Measurements from ENCODE around the gene HECTD4.
"Not testable (repeated sequence)": the region's sequence is repeated elsewhere in the genome, so short reads cannot be mapped to it uniquely, and the experiment has no call there.

Gene HECTD4

DNA sequence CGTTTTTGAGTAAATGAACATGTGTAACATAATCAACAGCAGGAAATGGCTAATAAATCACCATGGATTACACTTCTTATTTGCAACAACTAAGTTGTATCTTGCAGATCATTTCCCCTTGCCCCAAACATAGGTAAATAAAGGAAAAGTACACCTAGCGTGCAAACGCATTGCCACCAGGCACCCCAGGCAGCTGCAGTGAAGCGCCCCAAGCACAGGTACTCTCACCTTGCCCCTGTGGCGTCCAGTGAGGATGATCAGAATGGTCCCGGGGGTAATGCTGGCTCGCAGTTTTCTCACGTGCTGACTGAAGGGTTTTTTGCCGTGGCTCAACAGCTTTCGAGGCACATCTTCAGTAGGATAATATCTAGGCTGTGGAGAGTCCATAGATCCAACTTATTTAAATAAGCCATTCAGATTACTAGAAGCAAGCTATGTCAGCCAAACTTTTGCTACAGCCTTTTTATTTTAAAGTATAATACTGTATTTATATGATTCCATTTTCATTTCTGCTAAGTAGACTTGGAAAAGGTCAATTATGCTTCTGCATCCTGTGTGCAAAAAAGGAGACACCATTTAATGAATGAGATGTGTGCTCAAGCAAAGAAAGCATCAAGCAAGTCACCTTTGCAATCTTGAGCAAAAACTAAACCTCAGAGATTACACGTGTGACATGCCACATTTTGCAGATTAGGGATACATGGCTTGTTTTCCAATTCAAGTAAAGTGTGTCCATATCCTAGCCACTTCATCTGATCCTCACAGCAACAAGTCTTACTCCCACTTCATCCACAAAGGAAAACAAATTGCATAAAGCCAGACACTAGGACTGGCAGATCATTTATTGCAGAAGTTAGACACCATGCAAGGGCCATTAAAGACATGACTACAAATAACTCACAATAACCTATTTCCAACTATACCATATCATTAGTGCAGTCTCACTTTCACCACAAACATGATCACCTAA lies 24.6 kb upstream of the HECTD4 start:
- Histone ChIP-seq H3K9ac (no peak overlapping the region), H3K36me3 (ENCODE audit: insufficient read depth) (peaks cover 17% of the 10 kb centered on the region; the same call in 1 of the 2 replicates), H2AFZ (ENCODE audit: low read depth) (no peak overlapping the region), H3K4me1 (ENCODE audit: low read depth, poor library complexity, severe bottlenecking) (peaks cover 26% of the 10 kb centered on the region), H3K27me3 (ENCODE audit: insufficient read depth, low read depth) (no peaks in the 10 kb centered on the region), H3K4me2 (peak overlapping the region; percentile 97), H3K4me3 (IDR thresholded peaks at IDR 0.05; ENCODE audit: insufficient read depth, low read depth, low read length) (no peak overlapping the region), H4K20me1 (ENCODE audit: insufficient read depth) (no peaks in the 10 kb centered on the region), H3K27ac (no peak overlapping the region), H3K79me2 (ENCODE audit: insufficient read depth, low read depth) (peaks cover 24% of the 10 kb centered on the region)
- TF ChIP-seq, protein P1, sequence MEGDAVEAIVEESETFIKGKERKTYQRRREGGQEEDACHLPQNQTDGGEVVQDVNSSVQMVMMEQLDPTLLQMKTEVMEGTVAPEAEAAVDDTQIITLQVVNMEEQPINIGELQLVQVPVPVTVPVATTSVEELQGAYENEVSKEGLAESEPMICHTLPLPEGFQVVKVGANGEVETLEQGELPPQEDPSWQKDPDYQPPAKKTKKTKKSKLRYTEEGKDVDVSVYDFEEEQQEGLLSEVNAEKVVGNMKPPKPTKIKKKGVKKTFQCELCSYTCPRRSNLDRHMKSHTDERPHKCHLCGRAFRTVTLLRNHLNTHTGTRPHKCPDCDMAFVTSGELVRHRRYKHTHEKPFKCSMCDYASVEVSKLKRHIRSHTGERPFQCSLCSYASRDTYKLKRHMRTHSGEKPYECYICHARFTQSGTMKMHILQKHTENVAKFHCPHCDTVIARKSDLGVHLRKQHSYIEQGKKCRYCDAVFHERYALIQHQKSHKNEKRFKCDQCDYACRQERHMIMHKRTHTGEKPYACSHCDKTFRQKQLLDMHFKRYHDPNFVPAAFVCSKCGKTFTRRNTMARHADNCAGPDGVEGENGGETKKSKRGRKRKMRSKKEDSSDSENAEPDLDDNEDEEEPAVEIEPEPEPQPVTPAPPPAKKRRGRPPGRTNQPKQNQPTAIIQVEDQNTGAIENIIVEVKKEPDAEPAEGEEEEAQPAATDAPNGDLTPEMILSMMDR (conservative IDR thresholded peaks at IDR 0.05; ENCODE audit: low read depth, low read length) = no peak

DNA sequence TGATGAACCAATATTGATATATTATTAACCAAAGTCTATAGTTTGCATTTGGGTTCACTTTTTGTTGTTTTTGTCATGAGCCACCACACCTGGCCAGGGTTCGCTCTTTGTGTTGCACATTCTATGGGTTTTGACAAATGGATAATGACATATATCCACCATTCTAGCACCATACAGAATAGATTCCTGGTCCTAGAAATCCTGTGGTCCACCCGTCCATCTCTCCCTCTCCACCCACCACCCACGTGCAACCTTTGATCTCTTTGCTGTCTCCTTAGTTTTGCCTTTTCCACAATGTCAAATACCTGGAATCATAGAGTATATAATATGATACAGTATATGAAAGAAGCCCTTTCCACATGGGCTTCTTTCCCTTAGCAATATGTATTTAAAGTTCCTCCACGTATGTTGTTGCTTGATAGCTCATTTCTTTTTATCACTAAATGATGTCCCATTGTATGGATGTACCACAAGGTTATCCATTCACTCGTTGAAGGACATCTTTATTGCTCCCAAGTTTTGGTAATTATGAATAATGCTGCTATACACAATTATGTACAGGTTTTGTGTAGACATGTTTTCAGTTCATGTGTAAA lies 19.8 kb upstream of the HECTD4 start:
- no peak overlapping the region for H2AFZ ChIP-seq (ENCODE audit: low read depth)
- H3K4me2 ChIP-seq = no peak overlapping the region
- peaks cover under 1% of the 10 kb centered on the region; the same call in 1 of the 2 replicates for H3K79me2 ChIP-seq (ENCODE audit: insufficient read depth, low read depth)
- TF ChIP-seq, protein P1 (conservative IDR thresholded peaks at IDR 0.05; ENCODE audit: low read depth, low read length) = no peak
- H3K36me3 ChIP-seq (ENCODE audit: insufficient read depth) = peaks cover 5% of the 10 kb centered on the region; the same call in 1 of the 2 replicates
- H3K9ac ChIP-seq = no peak overlapping the region
- no peak overlapping the region for H3K4me3 ChIP-seq (IDR thresholded peaks at IDR 0.05; ENCODE audit: insufficient read depth, low read depth, low read length)
- no peaks in the 10 kb centered on the region for H3K27me3 ChIP-seq (ENCODE audit: insufficient read depth, low read depth)
- H3K4me1 ChIP-seq (ENCODE audit: low read depth, poor library complexity, severe bottlenecking) = peaks cover 7% of the 10 kb centered on the region
- H4K20me1 ChIP-seq (ENCODE audit: insufficient read depth) = no peaks in the 10 kb centered on the region
- H3K27ac ChIP-seq = no peak overlapping the region

DNA sequence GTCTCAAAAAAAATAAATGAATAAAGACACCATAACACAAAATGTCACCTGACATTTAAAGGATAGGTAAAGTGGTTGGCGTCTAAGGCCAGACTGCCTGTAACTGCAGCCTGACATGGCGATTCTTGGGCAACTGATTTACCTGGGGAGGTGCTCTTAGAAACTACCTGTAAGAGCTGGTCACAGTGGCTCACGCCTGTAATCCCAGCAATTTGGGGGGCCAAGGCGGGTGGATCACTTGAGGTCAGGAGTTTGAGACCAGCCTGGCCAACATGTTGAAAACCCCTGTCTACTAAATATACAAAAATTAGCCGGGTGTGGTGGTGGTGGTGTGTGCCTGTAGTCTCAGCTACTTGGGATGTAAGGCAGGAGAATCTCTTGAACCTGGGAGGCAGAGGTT lies 18.8 kb upstream of the HECTD4 start:
- no peak overlapping the region for H3K9ac ChIP-seq
- no peak overlapping the region for H3K27ac ChIP-seq
- peaks cover 4% of the 10 kb centered on the region for H3K4me1 ChIP-seq (ENCODE audit: low read depth, poor library complexity, severe bottlenecking)
- H3K79me2 ChIP-seq (ENCODE audit: insufficient read depth, low read depth) = no peaks in the 10 kb centered on the region
- H4K20me1 ChIP-seq (ENCODE audit: insufficient read depth) = no peaks in the 10 kb centered on the region
- H3K27me3 ChIP-seq (ENCODE audit: insufficient read depth, low read depth) = no peaks in the 10 kb centered on the region
- no peak overlapping the region for H2AFZ ChIP-seq (ENCODE audit: low read depth)
- no peak overlapping the region for H3K4me2 ChIP-seq
- H3K4me3 ChIP-seq (IDR thresholded peaks at IDR 0.05; ENCODE audit: insufficient read depth, low read depth, low read length) = no peak overlapping the region
- TF ChIP-seq, protein P1 (conservative IDR thresholded peaks at IDR 0.05; ENCODE audit: low read depth, low read length) = no peak
- H3K36me3 ChIP-seq (ENCODE audit: insufficient read depth) = peaks cover 3% of the 10 kb centered on the region; the same call in 1 of the 2 replicates

DNA sequence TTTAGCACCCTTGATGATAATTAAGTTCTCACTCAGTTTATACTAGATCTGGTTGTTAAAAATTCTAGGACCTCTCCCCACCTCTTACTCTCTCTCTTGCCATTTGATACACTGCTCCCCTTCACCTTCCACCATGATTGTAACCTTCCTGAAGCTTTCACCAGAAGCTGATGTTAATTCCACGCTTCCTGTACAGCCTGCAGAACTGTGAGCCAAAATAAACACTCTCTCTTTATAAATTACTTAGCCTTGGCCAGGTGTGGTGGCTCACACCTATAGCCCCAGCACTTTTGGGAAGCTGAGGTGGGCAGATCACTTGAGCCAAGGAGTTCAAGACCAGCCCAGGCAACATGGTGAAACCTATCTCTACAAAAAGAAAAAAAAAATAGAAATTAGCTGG lies 11.1 kb upstream of the HECTD4 start:
- H3K4me3 ChIP-seq (IDR thresholded peaks at IDR 0.05; ENCODE audit: insufficient read depth, low read depth, low read length) = no peak overlapping the region
- H4K20me1 ChIP-seq (ENCODE audit: insufficient read depth) = no peaks in the 10 kb centered on the region
- no peak overlapping the region for H2AFZ ChIP-seq (ENCODE audit: low read depth)
- no peaks in the 10 kb centered on the region for H3K27me3 ChIP-seq (ENCODE audit: insufficient read depth, low read depth)
- no peaks in the 10 kb centered on the region for H3K4me1 ChIP-seq (ENCODE audit: low read depth, poor library complexity, severe bottlenecking)
- H3K36me3 ChIP-seq (ENCODE audit: insufficient read depth) = no peaks in the 10 kb centered on the region
- no peak overlapping the region for H3K27ac ChIP-seq
- TF ChIP-seq, protein P1 (conservative IDR thresholded peaks at IDR 0.05; ENCODE audit: low read depth, low read length) = no peak
- no peak overlapping the region for H3K9ac ChIP-seq
- no peaks in the 10 kb centered on the region for H3K79me2 ChIP-seq (ENCODE audit: insufficient read depth, low read depth)
- H3K4me2 ChIP-seq = no peak overlapping the region

DNA sequence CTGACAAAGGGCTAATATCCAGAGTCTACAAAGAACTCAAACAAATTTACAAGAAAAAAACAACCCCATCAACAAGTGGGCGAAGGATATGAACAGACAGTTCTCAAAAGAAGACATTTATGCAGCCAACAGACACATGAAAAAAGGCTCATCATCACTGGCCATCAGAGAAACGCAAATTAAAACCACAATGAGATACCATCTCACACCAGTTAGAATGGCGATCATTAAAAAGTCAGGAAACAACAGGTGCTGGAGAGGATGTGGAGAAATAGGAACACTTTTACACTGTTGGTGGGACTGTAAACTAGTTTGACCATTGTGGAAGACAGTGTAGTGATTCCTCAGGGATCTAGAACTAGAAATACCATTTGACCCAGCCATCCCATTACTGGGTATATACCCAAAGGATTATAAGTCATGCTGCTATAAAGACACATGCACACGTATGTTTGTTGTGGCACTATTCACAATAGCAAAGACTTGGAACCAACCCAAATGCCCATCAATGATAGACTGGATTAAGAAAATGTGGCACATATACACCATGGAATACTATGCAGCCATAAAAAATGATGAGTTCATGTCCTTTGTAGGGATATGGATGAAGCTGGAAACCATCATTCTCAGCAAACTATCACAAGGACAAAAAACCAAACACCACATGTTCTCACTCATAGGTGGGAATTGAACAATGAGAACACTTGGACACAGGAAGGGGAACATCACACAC lies 7.9 kb upstream of the HECTD4 start:
- not testable (repeated sequence) for H3K4me3 ChIP-seq (IDR thresholded peaks at IDR 0.05; ENCODE audit: insufficient read depth, low read depth, low read length)

More for the DNA sequence above, 7.9 kb upstream of the HECTD4 start:
- peaks cover 14% of the 10 kb centered on the region for H3K4me1 ChIP-seq (ENCODE audit: low read depth, poor library complexity, severe bottlenecking)
- H3K27me3 ChIP-seq (ENCODE audit: insufficient read depth, low read depth); H3K27ac ChIP-seq; H3K79me2 ChIP-seq (ENCODE audit: insufficient read depth, low read depth); H3K4me2 ChIP-seq; H3K36me3 ChIP-seq (ENCODE audit: insufficient read depth); H3K9ac ChIP-seq; H2AFZ ChIP-seq (ENCODE audit: low read depth); H4K20me1 ChIP-seq (ENCODE audit: insufficient read depth): not testable (repeated sequence)

Data from KMS-11 (cell line).